Right atrium auricular region (tissue), 2 donors: Measurements from ENCODE around the gene DCDC2. TPM values are rescaled to one million over a fixed set of nuclear protein-coding genes. Genes with fewer than 3 reads are reported as not detected.
"Not testable (repeated sequence)": the region's sequence is repeated elsewhere in the genome, so short reads cannot be mapped to it uniquely, and the experiment has no call there.

ENCODE experiments used
- DNase-seq: peaks from one replicate; pipeline ENCODE4 v3.0.0-alpha.2; 2019; ENCODE audit warnings: low spot score
- H3K27ac ChIP-seq, 2 donors: fragments of 200-600 bp; sonication (generic); 1 replicate in 1 of 2; 2 replicates in 1 of 2; pipeline ENCODE4 v1.5.1; 2016 to 2019
- H3K27me3 ChIP-seq, 2 donors: fragments of 200-600 bp; sonication (generic); one replicate each; pipeline versions ENCODE4 v1.5.1 to v1.6.0; 2017 to 2019
- H3K36me3 ChIP-seq: fragments of 200-600 bp; sonication (generic); one replicate; pipeline ENCODE4 v1.5.1; 2016
- H3K4me1 ChIP-seq, 2 donors: fragments of 200-600 bp; sonication (generic); one replicate each; pipeline versions ENCODE4 v1.5.1 to v1.6.0; 2017 to 2019
- H3K4me3 ChIP-seq, 2 donors: fragments of 200-600 bp; sonication (generic); 1 replicate in 1 of 2; 2 replicates in 1 of 2; pipeline ENCODE4 v1.5.1; 2017 to 2019; ENCODE audit warnings: mild to moderate bottlenecking in 1 of 2, moderate library complexity in 1 of 2
- H3K9me3 ChIP-seq, 2 donors: fragments of 200-600 bp; sonication (generic); one replicate each; pipeline ENCODE4 v1.5.1; 2019
- CTCF ChIP-seq, 2 donors: fragments of 200-600 bp; sonication (generic); IDR thresholded peaks; one replicate each; pipeline ENCODE4 v1.5.1; 2019; ENCODE audit warnings: antibody characterized with exemption in 2 of 2
- total RNA-seq, 2 donors: library from RNA; depleted of rRNA; stranded (reverse); fragments of >200 nt; gene quantifications; one replicate each; pipeline ENCODE4 v1.1.0, GENCODE V29; 2016

The DCDC2 gene
- total RNA-seq, 2 donors from 2014 or later = not detected

GRCh38 chr6:24240943-24241342 lies 116.9 kb downstream of the DCDC2 start:
- no peak for TF ChIP-seq CTCF (IDR thresholded peaks at IDR 0.05)
- H3K27me3 ChIP-seq = no peaks in the 10 kb centered on the region

GRCh38 chr6:24240380-24240928 lies 117.4 kb downstream of the DCDC2 start:
- Histone ChIP-seq H3K27me3 (no peaks in the 10 kb centered on the region), H3K4me3 (no peak overlapping the region), H3K27ac (no peak overlapping the region), H3K36me3 (no peaks in the 10 kb centered on the region), H3K4me1 (no peaks in the 10 kb centered on the region), H3K9me3 (no peaks in the 10 kb centered on the region)
- no peak for DNase-seq
- TF ChIP-seq CTCF (IDR thresholded peaks at IDR 0.05) = no peak

More at GRCh38 chr6:24240943-24241342, 116.9 kb downstream of the DCDC2 start:
- H3K27ac ChIP-seq = no peak overlapping the region
- H3K4me3 ChIP-seq = no peak overlapping the region
- no peaks in the 10 kb centered on the region for H3K36me3 ChIP-seq
- no peak for DNase-seq
- H3K4me1 ChIP-seq = no peaks in the 10 kb centered on the region
- H3K9me3 ChIP-seq = no peaks in the 10 kb centered on the region

GRCh38 chr6:24238700-24239099 lies 119.2 kb downstream of the DCDC2 start:
- Histone ChIP-seq H3K27ac (no peak overlapping the region), H3K9me3 (no peaks in the 10 kb centered on the region), H3K36me3 (no peaks in the 10 kb centered on the region), H3K4me1 (no peaks in the 10 kb centered on the region), H3K4me3 (no peak overlapping the region), H3K27me3 (no peaks in the 10 kb centered on the region)
- TF ChIP-seq CTCF (IDR thresholded peaks at IDR 0.05) = no peak
- DNase-seq = no peak

GRCh38 chr6:24236779-24237178 lies 121.1 kb downstream of the DCDC2 start:
- not testable (repeated sequence) for DNase-seq, H3K4me1 ChIP-seq, H3K4me3 ChIP-seq, H3K27me3 ChIP-seq, H3K36me3 ChIP-seq, H3K9me3 ChIP-seq, H3K27ac ChIP-seq

- H3K27me3 ChIP-seq = no peaks in the 10 kb centered on the region
- H3K9me3 ChIP-seq = no peaks in the 10 kb centered on the region
- no peak overlapping the region for H3K27ac ChIP-seq
- TF ChIP-seq CTCF (IDR thresholded peaks at IDR 0.05) = no peak
- H3K36me3 ChIP-seq = no peaks in the 10 kb centered on the region
- DNase-seq = no peak
- H3K4me3 ChIP-seq = no peak overlapping the region
- no peaks in the 10 kb centered on the region for H3K4me1 ChIP-seq
These were observed 123.9 kb downstream of the DCDC2 start for GRCh38 chr6:24233813-24234442.

GRCh38 chr6:24231438-24231977 lies 126.4 kb downstream of the DCDC2 start:
- H3K9me3 ChIP-seq = no peaks in the 10 kb centered on the region
- no peaks in the 10 kb centered on the region for H3K36me3 ChIP-seq
- no peak for DNase-seq
- no peak overlapping the region for H3K4me3 ChIP-seq
- no peak overlapping the region for H3K27ac ChIP-seq
- no peak for TF ChIP-seq CTCF (IDR thresholded peaks at IDR 0.05)
- no peaks in the 10 kb centered on the region for H3K27me3 ChIP-seq
- no peaks in the 10 kb centered on the region for H3K4me1 ChIP-seq
